Heart left ventricle (tissue), 16 donors: ENCODE data around the gene TNK2. TPM values are rescaled to one million over a fixed set of nuclear protein-coding genes. Genes with fewer than 3 reads are reported as not detected.

Experiments used
- ATAC-seq, 4 donors: fragments of 200-7000 bp; cut with Tn5 transposase; one replicate each; pipeline ENCODE4 v1.9.1; 2020 to 2022; ENCODE audit warnings: moderate library complexity in 4 of 4, mild to moderate bottlenecking in 3 of 4, moderate number of reproducible peaks in 1 of 4
- DNase-seq, 5 donors: peaks; one replicate each; pipeline ENCODE4 v3.0.0-alpha.2; 2020
- H3K27ac ChIP-seq, 12 donors: fragments of 200-600 bp; sonication (generic) in 4 of 12; one replicate each; pipeline versions ENCODE4 v1.5.0 to v1.8.0; 2016 to 2022; ENCODE audit warnings: mild to moderate bottlenecking in 2 of 12
- H3K27me3 ChIP-seq, 9 donors: fragments of 200-600 bp; sonication (generic) in 2 of 9; one replicate each; pipeline versions ENCODE4 v1.5.1 to v1.8.0; 2016 to 2022; ENCODE audit warnings: mild to moderate bottlenecking in 3 of 9
- H3K36me3 ChIP-seq, 9 donors: fragments of 200-600 bp; sonication (generic) in 2 of 9; one replicate each; pipeline versions ENCODE4 v1.5.0 to v1.8.0; 2018 to 2022; ENCODE audit warnings: mild to moderate bottlenecking in 2 of 9
- H3K4me1 ChIP-seq, 12 donors: fragments of 200-600 bp; sonication (generic) in 4 of 12; one replicate each; pipeline versions ENCODE4 v1.5.0 to v1.8.0; 2016 to 2022; ENCODE audit warnings: mild to moderate bottlenecking in 3 of 12
- H3K4me3 ChIP-seq, 12 donors: fragments of 200-600 bp; sonication (generic) in 4 of 12; one replicate each; pipeline versions ENCODE4 v1.5.0 to v1.8.0; 2017 to 2022; ENCODE audit warnings: mild to moderate bottlenecking in 9 of 12, moderate library complexity in 4 of 12
- H3K9me3 ChIP-seq, 12 donors: fragments of 200-600 bp; sonication (generic) in 4 of 12; one replicate each; pipeline versions ENCODE4 v1.5.0 to v1.8.0; 2016 to 2022; ENCODE audit warnings: mild to moderate bottlenecking in 1 of 12
- POLR2A ChIP-seq, 2 donors: fragments of 450-650 bp; IDR thresholded peaks; one replicate each; pipeline ENCODE4 v1.6.1; 2017; ENCODE audit warnings: antibody characterized with exemption in 2 of 2, mild to moderate bottlenecking in 2 of 2, moderate library complexity in 2 of 2
- WGBS, 4 donors: extraction: QIAGEN DNeasy Blood & Tissue Kit in 2 of 4; methylation state at CpG; one replicate each; pipeline versions ENCODE4 v1.1.5 to v1.1.7; 2013 to 2018; 5-methylcytosine and 5-hydroxymethylcytosine counted together
- intact Hi-C, 10 donors: fragments of 100-400 bp; cut with DNase I; formaldehyde crosslinking; loops; one replicate each; pipeline versions ENCODE4 v1.11.1 to v1.14.2; 2022
- polyA plus RNA-seq, 2 donors: library from polyadenylated mRNA; stranded (reverse); fragments of 200-250 nt; gene quantifications; one replicate each; pipeline ENCODE4 v1.2.3, GENCODE V29; 2013
- total RNA-seq, 9 donors: library from RNA; depleted of rRNA in 2 of 9; stranded (reverse); fragments of >200 nt in 2 of 9; fragmentation: NEBNext Ultra II Directional in 3 of 9; extraction: Animal tissue kit (Norgen Biotek cat#: 25700) in 3 of 9; gene quantifications; one replicate each; pipeline versions ENCODE4 v1.1.0 to v1.2.4, GENCODE V29; 2016 to 2023
- TF ChIP-seq, protein P1 (sequence below), 12 donors: fragments of 200-600 bp; sonication (generic) in 4 of 12; IDR thresholded peaks; one replicate each; pipeline versions ENCODE4 v1.5.0 to v1.8.0; 2018 to 2022; ENCODE audit warnings: antibody characterized with exemption in 12 of 12, mild to moderate bottlenecking in 5 of 12
- donor health status: ischemic (EF 13 %, LVEDD 7.1; RV severe dilation, severe dysfunction).
- donor health status: healthy with polysubstance abuse.
- donor health status: DM: no; HTN: yes; CAD: no.
- donor health status: DM: no; HTN: no; CAD: no.
- donor health status: ischemic (EF 25% LVEDD 6.9; RV normal size, moderate dysfunction).
- donor health status: ischemic (EF 25% LVEDD 5.7; RV mildly dilated, moderate dysfunction).
- donor health status: healthy.
- donor health status: DM: yes; HTN: yes; CAD: no.
- donor health status: ischemic (EF 35%, LVEDD 5.7; RV mildly dilated, moderate dysfunction).
- donor health status: nonischemic (EF 11% LVEDD 7.7; RV severe dilation, severe dysfunction).
- donor health status: DM: yes; HTN: yes; CAD: no.
- donor health status: PGD.
- donor health status: ischemic (EF 29% LVEDD 5.4; RV normal size, mild dysfunction).
- donor health status: nonischemic (EF 23%, LVEDD 6.1; RV moderate dilation, normal function).

TNK2 gene
- total and polyA plus RNA-seq, 11 donors = 13.5 to 59.7 (median 28.7) TPM

DNA sequence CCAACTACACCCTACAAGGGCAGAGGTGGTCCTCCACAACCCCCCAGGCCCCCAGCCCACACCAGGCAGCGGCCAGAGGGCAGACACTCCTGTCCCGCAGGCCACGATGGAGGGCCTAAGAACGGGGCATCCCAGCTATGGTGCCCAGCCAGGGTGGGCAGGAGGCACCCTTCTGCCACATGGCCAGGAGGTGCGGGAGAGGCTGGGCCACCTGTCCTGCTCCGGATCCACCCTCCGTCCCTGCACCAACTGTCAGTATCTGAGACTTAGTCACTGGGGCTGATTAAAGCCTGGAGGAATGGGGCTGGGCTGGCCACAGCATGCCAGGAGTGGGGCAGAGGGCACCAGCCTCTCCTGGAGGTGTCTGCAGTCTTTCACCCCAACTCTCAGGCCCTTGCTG is 37.9 kb downstream of the TNK2 start:
- TF ChIP-seq, protein P1, sequence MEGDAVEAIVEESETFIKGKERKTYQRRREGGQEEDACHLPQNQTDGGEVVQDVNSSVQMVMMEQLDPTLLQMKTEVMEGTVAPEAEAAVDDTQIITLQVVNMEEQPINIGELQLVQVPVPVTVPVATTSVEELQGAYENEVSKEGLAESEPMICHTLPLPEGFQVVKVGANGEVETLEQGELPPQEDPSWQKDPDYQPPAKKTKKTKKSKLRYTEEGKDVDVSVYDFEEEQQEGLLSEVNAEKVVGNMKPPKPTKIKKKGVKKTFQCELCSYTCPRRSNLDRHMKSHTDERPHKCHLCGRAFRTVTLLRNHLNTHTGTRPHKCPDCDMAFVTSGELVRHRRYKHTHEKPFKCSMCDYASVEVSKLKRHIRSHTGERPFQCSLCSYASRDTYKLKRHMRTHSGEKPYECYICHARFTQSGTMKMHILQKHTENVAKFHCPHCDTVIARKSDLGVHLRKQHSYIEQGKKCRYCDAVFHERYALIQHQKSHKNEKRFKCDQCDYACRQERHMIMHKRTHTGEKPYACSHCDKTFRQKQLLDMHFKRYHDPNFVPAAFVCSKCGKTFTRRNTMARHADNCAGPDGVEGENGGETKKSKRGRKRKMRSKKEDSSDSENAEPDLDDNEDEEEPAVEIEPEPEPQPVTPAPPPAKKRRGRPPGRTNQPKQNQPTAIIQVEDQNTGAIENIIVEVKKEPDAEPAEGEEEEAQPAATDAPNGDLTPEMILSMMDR (IDR thresholded peaks at IDR 0.05) = no peak
- TF ChIP-seq POLR2A (IDR thresholded peaks at IDR 0.05) = no peak
- intact Hi-C loops = no loop called here
- H3K4me1 ChIP-seq = no peaks in the 10 kb centered on the region
- 77 to 100% (median 82%) methylated on average over 6 to 7 of the region's 7 CpGs for WGBS, 4 donors
- H3K27ac ChIP-seq = no peak overlapping the region
- no peaks in the 10 kb centered on the region for H3K9me3 ChIP-seq
- peak in 1 of 5 donors; percentile 60 for DNase-seq
- no peaks in the 10 kb centered on the region for H3K27me3 ChIP-seq
- peaks cover 0 to 71% (median 32%) of the 10 kb centered on the region in 9 donors for H3K36me3 ChIP-seq
- no peak overlapping the region for H3K4me3 ChIP-seq
- no peak for ATAC-seq

DNA sequence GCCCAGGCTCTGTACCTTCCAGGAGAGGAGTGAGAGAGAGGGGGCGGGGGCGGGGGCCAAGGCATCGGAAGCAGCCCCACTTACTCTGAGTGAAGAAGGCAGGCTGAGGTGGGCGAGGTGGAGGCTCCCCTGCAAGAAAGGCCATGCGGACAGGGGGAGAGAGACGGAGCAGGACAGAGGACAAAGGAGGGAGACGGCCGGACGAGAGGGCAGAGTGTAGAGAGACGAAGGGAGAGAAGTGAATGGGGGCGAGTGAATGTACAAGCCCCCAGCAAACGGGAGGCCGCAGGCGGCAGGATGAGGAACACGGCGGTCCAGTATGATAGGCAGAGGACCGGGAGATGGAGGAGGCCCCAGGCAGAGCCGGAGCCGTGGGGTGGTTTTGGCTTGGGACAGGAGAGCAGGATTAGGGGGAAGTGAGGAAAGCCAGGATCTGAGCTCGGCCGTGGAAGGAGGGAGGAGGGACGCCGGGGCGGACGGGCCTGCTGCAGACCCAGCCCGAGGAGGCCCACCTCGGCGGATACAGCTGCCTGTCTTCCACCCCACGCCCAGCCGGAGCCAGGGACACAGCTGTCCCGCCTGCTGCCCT is 38.8 kb downstream of the TNK2 start:
- peak in 1 of 5 donors; percentile 42 for DNase-seq
- no peaks in the 10 kb centered on the region for H3K4me1 ChIP-seq
- peaks cover 0 to 69% (median 32%) of the 10 kb centered on the region in 9 donors for H3K36me3 ChIP-seq
- 88 to 89% (median 88%) methylated on average over 31 of the region's 31 CpGs for WGBS, 4 donors
- intact Hi-C loops = no loop called here
- no peak for ATAC-seq
- H3K27me3 ChIP-seq = no peaks in the 10 kb centered on the region
- TF ChIP-seq POLR2A (IDR thresholded peaks at IDR 0.05) = no peak
- TF ChIP-seq, protein P1 (IDR thresholded peaks at IDR 0.05) = no peak
- no peak overlapping the region for H3K27ac ChIP-seq
- no peak overlapping the region for H3K4me3 ChIP-seq
- H3K9me3 ChIP-seq = no peaks in the 10 kb centered on the region

DNA sequence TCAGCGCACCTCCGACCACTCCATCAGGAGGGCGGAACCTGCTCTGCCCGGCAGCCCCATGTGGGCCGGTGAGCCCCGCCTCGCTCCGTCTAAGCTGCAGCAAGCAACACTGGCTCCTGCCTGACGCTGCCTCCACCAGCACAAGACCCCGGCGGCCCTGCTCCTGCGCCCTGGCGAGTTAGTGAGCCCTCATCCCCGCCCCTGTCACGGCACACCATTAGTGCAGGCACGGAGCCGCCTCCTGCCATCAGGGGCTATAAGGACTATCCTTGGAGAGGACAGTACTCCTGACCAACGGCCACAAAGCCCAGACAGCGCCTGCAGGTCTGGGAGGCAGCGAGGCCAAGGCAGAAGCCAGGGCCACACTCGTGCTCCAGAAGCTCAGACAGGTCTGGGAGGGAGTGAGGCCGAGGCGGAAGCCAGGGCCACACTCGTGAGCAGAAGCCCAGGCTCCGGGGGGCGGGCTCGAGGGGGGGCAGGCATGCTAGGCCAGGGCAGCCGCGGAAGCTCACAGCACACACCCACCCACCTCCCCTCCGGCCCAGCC is 39.4 kb downstream of the TNK2 start:
- intact Hi-C loops = no loop called here
- peaks cover 0 to 3% (median under 1%) of the 10 kb centered on the region in 12 donors for H3K4me1 ChIP-seq
- no peaks in the 10 kb centered on the region for H3K9me3 ChIP-seq
- peaks cover 0 to 71% (median 32%) of the 10 kb centered on the region in 9 donors for H3K36me3 ChIP-seq
- peak in 1 of 5 donors; percentile 64 for DNase-seq
- no peak for ATAC-seq
- no peak overlapping the region for H3K4me3 ChIP-seq
- 86 to 92% (median 90%) methylated on average over 18 to 30 of the region's 30 CpGs for WGBS, 4 donors
- no peaks in the 10 kb centered on the region for H3K27me3 ChIP-seq
- no peak overlapping the region for H3K27ac ChIP-seq
- TF ChIP-seq, protein P1 (IDR thresholded peaks at IDR 0.05) = no peak
- TF ChIP-seq POLR2A (IDR thresholded peaks at IDR 0.05) = no peak

DNA sequence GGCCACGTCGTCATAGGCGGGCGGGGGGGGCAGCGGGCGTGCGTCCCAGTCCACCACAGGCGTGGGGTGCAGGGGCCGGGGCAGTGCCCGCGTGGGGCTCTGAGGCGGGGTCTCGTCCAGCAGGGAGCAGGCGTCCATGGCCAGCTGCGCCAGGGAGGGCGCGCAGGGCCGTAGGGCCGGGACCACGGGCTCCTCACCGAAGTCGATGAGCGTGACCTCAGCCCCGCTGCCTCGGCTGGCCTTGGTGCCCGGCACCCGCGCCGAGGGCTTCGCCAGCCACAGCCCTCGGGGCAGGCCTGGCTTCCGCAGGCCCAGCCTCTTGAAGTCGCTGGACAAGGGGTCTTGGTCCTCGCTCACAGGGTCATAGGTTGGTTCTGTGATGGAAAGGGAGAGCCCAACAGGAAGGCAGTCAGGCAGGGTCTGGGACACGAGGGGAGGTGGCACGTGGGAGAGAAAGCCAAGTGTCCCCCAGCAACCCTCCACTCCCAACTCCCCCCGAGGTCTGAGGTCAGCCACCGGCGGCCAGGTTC is 40.0 kb downstream of the TNK2 start:
- 90 to 97% (median 96%) methylated on average over 5 to 39 of the region's 39 CpGs for WGBS, 4 donors
- TF ChIP-seq POLR2A (IDR thresholded peaks at IDR 0.05) = no peak
- TF ChIP-seq, protein P1 (IDR thresholded peaks at IDR 0.05) = no peak
- no peak overlapping the region for H3K27ac ChIP-seq
- ATAC-seq (no peak), DNase-seq (peak in 1 of 5 donors; percentile 55)
- H3K36me3 ChIP-seq = peaks cover 0 to 76% (median 32%) of the 10 kb centered on the region in 9 donors
- no peak overlapping the region for H3K4me3 ChIP-seq
- H3K27me3 ChIP-seq = no peaks in the 10 kb centered on the region
- peaks cover 0 to 9% (median 6%) of the 10 kb centered on the region in 12 donors for H3K4me1 ChIP-seq
- no peaks in the 10 kb centered on the region for H3K9me3 ChIP-seq
- intact Hi-C loops = no loop called here
